ENCODE data around the gene RTKN. TPM values are rescaled to one million over a fixed set of nuclear protein-coding genes. Genes with fewer than 3 reads are reported as not detected.

The RTKN gene
- polyA plus RNA-seq, 1 of the 3 experiments (the other 2 are of a cell fraction) = 22.6 TPM

- TF ChIP-seq, protein P1, sequence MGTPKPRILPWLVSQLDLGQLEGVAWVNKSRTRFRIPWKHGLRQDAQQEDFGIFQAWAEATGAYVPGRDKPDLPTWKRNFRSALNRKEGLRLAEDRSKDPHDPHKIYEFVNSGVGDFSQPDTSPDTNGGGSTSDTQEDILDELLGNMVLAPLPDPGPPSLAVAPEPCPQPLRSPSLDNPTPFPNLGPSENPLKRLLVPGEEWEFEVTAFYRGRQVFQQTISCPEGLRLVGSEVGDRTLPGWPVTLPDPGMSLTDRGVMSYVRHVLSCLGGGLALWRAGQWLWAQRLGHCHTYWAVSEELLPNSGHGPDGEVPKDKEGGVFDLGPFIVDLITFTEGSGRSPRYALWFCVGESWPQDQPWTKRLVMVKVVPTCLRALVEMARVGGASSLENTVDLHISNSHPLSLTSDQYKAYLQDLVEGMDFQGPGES (IDR thresholded peaks at IDR 0.05; ENCODE audit: low read depth, low read length) = no peak
- TF ChIP-seq FOSL2 (IDR thresholded peaks at IDR 0.05; ENCODE audit: borderline replicate concordance, low read depth) (no peak), NFIC (IDR thresholded peaks at IDR 0.05; ENCODE audit: borderline replicate concordance) (peak; percentile 10; the same call in 1 of the 2 replicates), RXRA (IDR thresholded peaks at IDR 0.05; ENCODE audit: borderline replicate concordance, low read depth) (no peak), GABPA (IDR thresholded peaks at IDR 0.05; ENCODE audit: low read depth) (peak; percentile 99), FOXJ3 (CRISPR knock-in tag; IDR thresholded peaks at IDR 0.05) (no peak), FOXM1 (IDR thresholded peaks at IDR 0.05; ENCODE audit: low read depth) (no peak), NRF1 (IDR thresholded peaks at IDR 0.05; ENCODE audit: low read depth, low read length) (no peak), MEF2A (IDR thresholded peaks at IDR 0.05; ENCODE audit: borderline replicate concordance, low read depth) (no peak), TAF1 (IDR thresholded peaks at IDR 0.05; ENCODE audit: borderline replicate concordance, low read depth, low read length) (peak; percentile 69; the same call in 1 of the 2 replicates), YY1 (IDR thresholded peaks at IDR 0.05; ENCODE audit: low read depth) (peak; percentile 99), TCF12 (IDR thresholded peaks at IDR 0.05) (peak; percentile 34; the same call in 1 of the 2 replicates), GATA2 (CRISPR knock-in tag; IDR thresholded peaks at IDR 0.05) (no peak), CTCF (IDR thresholded peaks at IDR 0.05) (no peak), EZH2phosphoT487 (IDR thresholded peaks at IDR 0.05; ENCODE audit: borderline replicate concordance, low read depth) (no peak), CHD2 (IDR thresholded peaks at IDR 0.05; ENCODE audit: low read length, partially characterized antibody) (peak; percentile 91), REST (IDR thresholded peaks at IDR 0.05; ENCODE audit: low read depth, low read length) (no peak), MXI1 (IDR thresholded peaks at IDR 0.05; ENCODE audit: low read depth, low read length) (peak; percentile 99), TEAD4 (IDR thresholded peaks at IDR 0.05; ENCODE audit: borderline replicate concordance, insufficient read depth) (no peak)
- TF ChIP-seq, protein P2, sequence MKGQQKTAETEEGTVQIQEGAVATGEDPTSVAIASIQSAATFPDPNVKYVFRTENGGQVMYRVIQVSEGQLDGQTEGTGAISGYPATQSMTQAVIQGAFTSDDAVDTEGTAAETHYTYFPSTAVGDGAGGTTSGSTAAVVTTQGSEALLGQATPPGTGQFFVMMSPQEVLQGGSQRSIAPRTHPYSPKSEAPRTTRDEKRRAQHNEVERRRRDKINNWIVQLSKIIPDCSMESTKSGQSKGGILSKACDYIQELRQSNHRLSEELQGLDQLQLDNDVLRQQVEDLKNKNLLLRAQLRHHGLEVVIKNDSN (IDR thresholded peaks at IDR 0.05; ENCODE audit: borderline replicate concordance, low read depth) = peak; percentile 36; the same call in 1 of the 2 replicates
- TF ChIP-seq, protein P3, sequence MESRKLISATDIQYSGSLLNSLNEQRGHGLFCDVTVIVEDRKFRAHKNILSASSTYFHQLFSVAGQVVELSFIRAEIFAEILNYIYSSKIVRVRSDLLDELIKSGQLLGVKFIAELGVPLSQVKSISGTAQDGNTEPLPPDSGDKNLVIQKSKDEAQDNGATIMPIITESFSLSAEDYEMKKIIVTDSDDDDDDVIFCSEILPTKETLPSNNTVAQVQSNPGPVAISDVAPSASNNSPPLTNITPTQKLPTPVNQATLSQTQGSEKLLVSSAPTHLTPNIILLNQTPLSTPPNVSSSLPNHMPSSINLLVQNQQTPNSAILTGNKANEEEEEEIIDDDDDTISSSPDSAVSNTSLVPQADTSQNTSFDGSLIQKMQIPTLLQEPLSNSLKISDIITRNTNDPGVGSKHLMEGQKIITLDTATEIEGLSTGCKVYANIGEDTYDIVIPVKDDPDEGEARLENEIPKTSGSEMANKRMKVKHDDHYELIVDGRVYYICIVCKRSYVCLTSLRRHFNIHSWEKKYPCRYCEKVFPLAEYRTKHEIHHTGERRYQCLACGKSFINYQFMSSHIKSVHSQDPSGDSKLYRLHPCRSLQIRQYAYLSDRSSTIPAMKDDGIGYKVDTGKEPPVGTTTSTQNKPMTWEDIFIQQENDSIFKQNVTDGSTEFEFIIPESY (IDR thresholded peaks at IDR 0.05; ENCODE audit: borderline replicate concordance, low read depth) = 0 out of 2 replicates have a peak, but pooled peaks have one; percentile 56
Observed at GRCh38 chr2:74454654-74455511, 13.1 kb upstream of the RTKN start, which contains the start of gene INO80B (continued).
